CD4-positive, alpha-beta T cell treated with Interleukin-15 for 4 hours (primary cell): ENCODE data around the gene NKX1-1.

Source experiments
- DNase-seq: peaks from one replicate; pipeline ENCODE4 v3.0.0-alpha.2; 2020; ENCODE audit warnings: low spot score

The NKX1-1 gene

DNA sequence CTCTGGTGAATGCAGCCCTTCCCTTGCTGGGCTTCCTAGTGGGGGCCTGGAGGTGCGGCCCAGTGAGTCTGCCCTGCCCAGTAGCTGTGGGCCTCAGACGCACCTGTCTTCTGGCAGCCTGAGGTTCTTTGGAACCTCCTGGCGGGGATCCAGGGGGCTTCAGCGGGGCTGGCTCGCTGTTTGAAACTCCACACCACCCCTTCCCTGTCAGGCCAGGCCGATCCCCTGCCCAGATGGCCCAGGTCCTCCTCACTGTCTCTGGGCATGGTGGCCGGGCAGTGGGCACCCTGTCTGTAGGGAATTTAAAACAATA is 10.7 kb upstream of the NKX1-1 start:
- no peak for DNase-seq

DNA sequence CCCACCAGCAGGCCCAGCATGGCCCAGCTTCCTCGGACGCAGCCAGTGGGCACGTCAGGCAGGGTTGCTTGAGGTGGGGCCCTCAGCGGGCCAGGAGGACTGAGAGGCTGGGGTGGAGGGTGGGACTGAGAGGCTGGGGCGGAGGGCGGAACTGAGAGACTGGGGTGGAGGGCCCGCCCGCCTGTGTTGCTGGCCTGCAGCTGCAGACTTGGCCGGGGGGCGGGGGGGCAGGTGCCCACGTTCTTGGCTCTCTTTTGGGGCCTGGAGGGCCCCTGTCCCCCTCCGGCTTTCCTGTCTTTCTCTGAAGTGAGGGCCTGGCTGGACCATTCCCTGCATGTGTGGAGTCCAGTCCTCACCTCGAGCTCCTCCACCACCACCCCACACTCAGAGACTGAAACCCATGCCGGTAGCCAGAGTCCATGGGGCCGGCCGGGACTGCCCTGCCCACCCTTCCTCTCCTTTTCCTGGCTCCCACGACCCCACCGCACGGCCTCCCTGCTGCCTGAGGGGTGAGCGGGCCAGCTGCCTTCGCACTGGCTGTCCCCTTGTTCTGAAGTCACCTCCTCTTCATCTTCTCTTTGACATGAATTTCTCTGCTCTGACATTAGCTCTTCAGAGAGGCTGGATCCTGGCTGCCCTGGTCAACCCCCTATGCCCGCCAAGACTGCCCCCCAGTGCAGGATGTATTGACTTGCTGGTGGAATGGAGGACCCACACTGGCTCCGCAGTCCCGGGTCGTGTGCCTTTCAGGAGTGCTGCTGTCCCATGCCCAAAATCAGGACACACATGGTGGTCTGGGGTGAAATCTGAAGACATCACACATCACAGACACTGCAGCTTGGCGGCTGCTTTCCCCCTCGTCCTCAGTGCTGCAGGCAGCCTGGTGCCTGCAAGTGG is 10.1 kb upstream of the NKX1-1 start:
- no peak for DNase-seq

DNA sequence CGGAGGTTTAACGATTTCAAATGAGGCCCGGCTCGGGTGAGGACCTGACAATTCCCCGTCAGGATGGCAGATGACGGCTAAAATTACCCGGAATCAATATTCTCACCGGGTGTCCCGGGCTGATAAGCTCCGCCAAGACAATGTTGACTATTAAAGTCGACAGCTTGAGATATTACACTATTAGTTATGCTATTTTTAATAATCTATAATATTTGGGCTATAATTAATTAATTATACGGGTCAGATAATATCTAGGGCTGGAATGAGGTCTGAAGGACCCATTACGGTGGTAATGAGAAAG is 9.4 kb upstream of the NKX1-1 start:
- no peak for DNase-seq

DNA sequence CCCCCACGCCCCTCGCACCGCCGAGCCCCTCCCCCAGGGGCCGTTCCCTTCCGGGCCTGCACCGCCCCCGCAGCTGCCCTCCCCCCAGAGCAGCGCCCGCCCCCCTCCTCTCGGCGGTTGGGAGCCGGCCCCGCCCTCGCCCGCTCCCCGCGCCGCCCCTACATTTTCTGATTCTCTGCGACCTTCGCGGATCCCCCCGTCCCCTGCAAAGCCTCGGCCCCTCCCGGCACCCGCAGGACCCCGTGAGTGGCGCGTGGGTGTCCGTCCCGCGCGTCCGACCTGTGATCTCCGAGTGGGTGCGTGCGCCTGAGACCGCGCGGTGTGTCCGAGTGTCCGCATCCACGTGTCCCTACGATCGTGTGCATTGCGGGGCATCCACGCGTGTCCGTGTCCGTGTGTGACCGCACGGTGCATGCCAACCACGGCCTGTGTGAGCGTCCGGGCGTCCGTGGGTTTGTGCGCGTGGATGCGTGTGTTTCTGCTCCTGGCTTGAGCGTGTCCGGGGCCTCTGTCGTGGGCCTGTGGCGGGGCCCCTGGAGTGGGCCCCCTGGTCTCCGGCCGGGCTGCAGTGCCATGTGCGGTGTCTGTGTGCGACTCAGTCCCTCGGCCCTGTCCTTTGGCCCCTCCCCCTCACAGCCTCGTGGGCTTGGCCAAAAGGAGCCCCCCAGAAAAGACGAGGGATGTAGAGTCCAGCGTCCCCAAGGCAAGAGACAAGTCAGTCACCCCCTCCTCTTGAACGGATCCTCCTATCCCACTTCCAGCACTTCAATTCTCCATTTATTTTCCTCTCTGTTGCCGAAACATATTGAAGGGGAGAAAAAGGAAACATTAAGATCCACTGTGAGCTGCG is 8.8 kb upstream of the NKX1-1 start:
- DNase-seq: no peak

DNA sequence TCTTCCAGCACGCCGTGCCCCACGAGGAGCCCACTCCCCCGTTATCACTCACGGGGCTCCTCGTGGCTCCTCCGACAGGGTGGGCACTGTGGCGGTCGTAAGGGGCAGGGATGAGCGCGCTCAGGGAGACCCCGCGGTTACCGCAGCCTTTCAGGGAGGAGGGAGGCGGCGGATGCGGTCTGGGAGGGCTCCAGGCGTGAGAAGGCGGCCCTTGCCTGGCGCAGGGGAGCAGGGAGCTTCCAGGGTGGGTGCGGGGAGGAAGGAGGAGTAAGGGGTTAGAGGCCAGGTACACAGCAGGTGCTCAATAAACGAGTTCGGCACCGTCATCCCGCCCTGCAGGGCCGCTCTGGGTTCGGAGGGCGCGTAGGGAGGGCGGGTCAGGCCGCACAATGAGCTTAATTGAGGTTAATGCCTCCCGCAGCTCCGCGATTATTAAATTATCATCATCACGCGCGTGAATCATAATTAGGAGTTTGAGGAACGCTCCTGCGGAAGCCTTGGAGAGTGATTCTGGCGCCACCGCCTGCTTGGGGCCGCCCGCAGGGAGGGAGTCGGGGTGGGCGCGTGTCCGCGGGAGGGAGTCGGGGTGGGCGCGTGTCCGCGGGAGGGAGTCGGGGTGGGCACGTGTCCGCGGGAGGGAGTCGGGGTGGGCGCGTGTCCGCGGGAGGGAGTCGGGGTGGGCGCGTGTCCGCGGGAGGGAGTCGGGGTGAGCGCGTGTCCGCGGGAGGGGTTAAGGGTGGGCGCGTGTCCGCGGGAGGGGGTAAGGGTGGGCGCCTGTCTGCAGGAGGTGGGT is 7.6 kb upstream of the NKX1-1 start:
- no peak for DNase-seq

DNA sequence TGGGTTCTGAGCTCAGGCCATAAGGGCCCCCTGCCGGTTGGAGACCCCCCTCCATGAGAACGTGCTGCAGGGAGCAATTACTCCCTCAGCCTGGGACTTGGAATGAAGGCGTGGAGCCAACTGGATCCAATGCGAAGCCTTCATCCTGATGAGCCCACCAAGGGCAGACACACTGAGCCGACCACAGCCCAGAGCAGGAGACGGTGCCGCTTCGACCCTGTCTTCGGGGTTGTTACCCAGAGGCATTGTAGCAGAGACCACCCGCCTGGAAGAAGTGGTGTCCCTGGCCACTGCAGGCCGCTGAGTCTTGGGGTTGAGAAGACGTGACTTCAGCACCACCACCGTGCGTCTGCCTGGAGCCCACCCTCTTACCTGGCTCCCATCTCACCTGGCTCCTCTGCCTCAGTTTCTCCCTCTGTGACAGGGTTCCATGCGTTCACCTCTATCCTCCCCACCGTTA is 7.0 kb upstream of the NKX1-1 start:
- no peak for DNase-seq

DNA sequence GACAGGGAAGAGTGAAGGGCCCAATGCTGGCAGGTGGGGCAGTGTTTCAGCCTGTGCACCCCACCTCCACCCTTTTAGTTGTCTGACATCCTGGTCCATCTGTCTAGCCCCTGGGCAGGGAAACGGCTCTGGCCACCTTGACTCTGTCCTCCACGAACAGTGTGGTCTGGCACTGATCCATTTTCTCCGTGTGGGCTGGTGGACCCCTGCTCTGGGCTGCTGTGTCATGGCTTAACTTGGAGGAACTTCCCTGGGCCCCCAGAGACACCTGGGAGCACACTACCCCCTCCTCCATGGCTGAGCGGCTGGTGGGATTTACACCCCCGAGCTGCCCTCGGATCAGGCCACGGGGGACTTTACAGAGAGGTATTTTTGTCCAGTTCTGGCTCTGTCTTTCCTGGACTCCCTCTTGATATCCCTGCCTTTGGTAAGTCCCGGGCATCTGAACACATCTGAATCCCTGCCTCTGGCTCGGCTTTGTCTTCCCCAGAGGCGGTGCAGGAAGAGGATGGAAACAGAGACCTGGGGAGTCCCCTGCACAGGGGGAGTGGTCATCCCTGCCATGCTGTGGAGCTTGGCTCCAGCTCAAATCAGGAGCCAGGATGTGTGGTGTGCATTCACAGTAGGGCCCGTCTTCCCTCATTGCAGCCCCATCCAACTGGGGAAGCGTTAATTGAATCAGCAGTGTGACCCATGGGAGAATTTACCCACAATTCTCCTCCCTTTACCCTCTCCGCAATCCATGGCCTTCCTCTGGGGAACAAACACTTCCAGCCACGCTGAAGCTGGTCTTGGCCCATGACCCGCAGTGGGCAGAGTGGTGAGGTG is 6.3 kb upstream of the NKX1-1 start:
- DNase-seq: no peak

DNA sequence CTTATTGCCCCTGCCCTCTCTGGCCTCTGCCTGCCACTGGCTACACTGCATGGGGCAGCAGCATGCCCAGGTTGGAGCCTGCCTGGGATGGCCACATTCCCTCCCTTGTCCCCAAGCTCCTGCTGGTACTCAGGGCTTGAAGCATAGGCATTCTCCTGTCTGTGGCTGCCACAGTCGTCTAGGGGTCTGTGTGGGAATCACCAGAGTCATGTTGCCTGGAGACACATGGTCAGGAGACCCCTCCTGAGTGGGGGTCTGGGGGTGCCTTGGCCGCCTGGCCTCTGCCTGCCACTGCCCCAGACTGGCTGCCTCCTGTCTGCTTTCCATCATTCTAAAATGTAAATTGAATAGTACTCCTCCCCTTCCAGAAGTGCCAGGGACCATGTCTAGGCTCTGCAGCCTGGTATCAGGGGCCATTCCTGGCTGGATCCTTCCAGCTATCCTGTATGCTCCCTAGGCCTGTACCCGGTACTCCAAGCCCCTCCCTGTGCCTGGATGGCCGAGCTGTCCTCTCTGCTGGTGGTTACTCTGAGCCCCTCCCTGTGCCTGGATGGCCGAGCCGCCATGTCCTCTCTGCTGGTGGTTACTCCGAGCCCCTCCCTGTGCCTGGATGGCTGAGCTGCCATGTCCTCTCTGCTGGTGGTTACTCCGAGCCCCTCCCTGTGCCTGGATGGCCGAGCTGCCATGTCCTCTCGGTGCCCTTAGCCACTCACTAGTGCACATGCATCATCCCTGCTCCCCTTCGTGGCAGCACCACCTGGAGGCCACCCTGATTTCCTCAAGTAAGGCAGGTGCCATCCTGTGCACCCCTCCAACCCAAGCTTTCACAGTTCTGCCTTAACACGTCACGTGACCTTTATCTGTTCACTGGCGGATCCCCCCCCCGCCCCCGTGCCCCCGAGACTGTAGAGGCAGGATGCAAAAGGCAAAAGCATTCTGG is 5.5 kb upstream of the NKX1-1 start:
- DNase-seq: no peak

DNA sequence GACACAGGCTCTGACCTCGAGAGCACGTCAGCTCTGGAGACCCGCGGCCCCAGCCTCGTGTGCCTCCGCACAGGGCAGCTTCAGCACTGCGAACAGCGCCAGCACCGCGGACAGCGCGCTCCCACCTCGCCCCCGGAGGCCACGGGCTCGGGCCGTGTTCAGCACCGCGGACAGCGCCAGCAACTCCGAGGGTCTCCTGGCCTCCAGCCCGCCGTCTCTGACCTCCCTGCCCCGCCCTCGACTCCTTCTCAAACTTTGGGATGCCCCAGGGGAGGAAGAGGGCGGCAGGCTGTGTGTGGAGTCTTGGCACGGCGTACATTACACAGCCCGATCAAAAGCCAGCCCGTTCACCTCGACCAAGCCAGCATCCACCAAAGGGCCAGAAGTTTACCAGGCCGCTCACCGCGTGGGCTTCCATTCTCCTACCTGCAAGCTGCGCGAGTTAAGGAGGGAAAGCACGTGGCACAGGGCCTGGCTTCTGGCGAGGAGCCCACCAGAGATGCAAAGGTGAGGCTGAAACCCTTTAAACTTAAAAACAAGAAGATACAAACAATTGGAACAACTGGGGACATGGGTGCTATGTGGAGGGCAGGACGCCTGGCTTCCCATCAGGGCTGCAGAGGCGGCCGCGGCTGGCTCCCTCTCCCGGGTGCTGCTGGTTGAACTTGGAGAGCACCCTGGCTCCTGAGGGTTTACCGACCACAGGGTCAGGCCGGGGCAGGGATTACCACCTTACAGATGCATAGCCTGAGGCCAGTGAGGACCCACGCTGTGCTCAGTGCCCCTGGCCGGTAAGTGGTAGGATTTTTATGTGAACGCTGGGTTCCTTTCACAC is 4.5 kb upstream of the NKX1-1 start:
- DNase-seq: peak; percentile 4

DNA sequence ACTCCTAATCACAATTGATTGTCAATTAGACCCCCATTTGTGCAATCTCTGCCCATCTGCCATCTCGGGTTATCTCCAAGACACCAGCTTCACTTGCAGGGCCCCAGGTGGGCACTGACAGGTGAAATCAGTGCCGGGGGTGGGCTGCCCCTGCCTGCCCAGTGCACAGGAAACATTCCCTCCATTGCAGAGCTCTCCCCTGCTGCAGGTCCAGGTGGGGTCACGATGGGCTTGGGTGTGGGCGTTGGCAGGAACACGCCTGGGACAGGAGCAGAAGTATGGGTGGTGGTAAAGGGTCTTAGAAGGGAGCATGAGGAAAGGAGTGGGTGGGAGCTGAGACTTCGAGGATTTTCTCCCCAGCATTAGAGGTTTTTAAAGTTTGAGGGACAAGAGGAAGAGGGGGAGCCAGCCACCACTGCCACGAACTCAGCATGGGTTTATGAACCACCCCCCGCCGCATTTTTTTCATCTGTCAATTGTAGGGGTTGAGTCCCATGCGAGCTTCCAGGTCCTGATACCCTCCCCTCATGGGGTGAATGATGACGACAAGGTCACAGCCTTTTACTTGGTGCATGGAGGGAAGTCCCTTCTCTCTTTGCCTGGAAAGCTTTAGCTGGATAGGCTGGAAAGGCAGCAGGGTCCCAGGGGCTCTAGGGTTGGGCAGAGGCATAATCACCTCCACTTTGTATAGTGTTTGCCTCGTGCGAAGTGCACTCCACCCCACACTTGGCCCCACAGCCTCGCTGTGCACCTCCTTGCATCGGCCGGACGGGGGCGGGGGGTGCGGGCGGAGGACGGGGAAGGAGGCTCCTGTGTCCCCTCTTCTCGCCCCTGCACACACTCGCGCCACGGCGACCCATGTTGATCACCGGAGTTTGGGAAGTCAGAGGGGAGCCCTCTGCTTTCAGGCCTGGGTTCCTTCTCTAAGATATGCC is 3.5 kb upstream of the NKX1-1 start:
- no peak for DNase-seq

DNA sequence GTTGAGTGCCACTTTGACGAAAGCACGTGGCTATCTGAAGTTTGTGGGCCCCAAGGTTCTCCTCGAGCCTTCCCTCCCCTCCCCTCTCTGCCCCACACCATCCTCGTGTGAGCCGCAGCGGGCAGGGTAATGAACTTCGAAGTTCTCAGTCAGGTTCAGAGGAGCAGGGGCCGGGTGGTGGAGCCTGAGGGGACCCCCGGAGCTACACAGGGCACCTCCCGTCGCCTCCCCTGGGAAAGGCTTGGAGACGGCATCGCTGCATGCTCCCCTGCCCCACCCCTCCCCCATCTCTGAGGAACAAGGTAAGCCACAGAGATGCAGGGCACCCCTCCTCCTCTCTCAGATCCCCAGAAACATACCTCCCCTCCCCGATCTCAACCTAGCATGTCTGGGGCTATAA is 2.8 kb upstream of the NKX1-1 start:
- DNase-seq: no peak

DNA sequence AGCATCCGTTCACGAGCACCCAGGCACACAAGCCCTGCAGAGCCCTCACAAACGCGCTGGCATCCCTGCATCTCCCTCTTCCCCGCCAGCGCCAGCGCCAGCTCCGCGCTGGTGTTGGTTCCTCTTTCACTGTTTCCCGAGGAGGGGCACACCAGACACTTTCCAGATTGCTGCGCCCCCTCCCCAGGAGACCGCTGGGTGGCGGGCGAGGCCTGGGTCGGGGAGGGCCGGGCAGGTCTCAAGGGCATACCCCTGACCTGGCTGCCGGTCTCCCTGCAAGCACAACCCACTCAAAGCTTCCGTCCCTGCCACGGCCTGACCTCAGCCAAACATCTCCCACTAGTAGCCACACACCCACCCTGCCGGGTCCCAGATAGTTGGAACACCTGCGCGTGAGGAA is 2.2 kb upstream of the NKX1-1 start:
- no peak for DNase-seq

DNA sequence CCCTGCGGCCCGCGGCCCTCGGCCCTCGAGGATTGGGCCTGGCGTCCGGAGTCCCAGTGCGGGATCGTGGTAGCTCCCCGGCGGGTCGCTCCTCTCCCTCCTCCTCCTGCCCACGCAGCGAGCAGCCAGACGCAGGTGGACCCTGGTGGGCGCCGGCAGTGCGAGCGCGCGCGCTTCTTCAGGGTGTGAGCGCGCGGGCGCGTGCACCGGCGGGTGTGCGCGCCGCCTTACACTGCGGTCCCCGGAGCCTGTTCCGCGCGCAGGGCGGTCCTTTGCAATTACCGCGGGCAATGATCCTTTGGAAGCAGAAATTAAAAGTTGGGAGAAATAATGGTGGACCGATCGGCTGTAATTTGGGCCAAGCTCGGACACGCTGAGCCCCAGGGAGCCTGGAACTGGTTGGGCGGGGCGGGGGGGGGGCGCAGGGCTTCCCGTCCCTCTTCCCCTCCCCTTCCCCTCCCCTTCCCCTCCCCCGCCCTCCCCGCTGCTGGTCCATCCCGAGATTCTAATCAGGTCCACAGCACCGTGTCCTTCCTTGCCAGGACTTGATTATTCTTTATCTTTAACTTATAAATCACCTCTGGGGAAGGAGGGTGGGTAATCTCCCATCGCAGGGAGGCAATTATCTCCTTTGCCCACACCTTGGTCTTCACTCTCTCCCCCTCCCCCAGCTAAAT is 1.6 kb upstream of the NKX1-1 start:
- DNase-seq: no peak

DNA sequence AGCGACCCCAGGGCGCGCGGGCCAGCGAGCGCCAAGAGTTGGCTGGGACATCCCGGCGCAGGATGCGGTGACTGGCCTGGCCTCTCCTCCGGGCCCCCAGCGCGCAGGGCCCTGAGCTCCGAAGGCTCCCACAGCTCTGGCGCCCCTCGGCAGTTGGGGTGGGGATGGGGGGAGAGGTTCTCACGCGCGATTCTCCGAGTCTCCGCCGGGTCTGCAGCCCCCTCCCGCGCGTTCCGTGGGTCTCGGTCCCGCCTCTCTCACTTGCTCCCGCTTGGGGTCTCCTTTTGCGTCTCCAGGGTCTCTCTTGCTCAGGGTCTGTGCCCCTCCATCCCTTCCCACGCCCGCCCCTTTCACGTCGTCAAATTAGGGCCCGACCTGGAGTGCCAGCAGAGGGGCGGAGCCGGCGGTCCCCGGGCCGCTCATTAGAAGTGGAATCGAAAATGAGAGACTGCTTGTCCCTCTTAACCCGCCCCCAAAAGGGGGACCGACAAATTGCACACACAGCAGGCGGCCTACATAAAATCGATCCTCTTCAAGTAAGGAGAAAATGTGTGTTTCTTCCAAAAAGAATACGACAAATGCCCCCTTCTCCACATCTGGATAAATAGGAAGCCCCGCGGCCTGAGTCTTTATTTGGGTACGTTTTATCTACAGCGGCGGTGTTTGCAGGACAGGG is 877 bp upstream of the NKX1-1 start:
- no peak for DNase-seq

DNA sequence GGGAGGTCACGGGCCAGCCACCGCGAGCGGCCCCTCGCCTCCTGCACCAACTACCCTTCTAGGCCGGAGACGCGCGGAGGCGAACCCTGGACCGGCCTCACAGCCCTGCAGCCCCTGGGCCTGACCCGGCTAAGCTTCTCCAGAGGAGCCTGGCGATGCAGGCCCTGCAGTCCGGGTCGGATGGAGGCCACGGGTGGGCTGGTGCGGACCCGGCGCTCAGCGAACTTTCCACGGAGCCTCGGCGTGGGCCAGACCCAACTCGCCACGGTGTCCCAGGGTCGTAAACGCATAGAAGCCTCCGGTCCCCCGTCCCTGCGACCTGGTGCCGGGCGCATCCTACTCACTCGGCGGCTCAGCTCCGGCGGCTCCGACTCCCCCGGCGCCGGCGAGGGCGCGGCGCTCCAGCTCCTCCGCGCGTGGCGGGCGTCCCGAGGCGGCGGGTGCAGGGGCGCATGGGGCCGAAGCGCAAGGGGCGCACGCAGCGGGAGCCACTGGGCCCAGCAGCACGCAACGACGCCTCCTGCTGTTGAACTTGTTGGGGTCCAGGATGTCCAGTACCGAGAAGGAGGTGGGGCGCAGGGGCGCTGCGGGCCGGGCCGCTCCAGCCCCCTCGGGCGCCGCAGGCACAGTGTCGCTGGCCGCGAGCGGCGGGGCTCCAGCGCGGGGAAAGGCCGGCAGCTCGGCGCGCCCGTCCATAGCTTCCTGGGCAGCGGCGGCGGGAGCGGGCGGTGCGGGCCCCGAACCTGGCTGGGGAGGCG is 427 bp downstream of the NKX1-1 start:
- DNase-seq: no peak

DNA sequence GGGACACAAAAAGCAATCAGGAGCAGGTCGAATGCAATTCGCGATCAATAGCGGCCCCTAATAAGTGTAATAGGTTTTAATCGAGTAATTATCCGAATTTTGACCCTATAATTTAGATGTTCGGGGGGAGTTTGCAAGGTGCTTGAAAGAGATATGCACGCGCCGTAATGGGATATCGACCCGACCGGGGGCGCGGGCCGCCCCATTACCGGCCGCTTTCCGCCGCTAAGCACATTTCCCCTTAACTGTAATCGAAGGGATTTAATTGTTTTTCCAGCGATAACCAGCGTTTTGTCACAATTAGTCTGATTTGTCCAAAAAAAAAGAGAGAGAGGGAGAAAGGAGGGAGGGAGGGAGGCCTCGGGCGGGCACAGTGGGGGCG is 997 bp downstream of the NKX1-1 start:
- no peak for DNase-seq
